K562 (cell line): ENCODE measurements around the gene VEGFB. TPM values are rescaled to one million over a fixed set of nuclear protein-coding genes. Genes with fewer than 3 reads are reported as not detected.
A peak's percentile ranks its signal among the peaks of the same experiment; 100 is the strongest.

Experiments
- ARID1B ChIP-seq: fragments of 450-650 bp; IDR thresholded peaks from 2 replicates; pipeline ENCODE4 v1.6.1; 2016; ENCODE audit warnings: antibody characterized with exemption, mild to moderate bottlenecking, inconsistent platforms
- CBX3 ChIP-seq, 2 experiments: IDR thresholded peaks; 1 replicate in 1 of 2; 2 replicates in 1 of 2; pipeline ENCODE4 v1.6.1; 2012; ENCODE audit warnings: inconsistent platforms in 2 of 2, low read length in 2 of 2, borderline replicate concordance in 1 of 2, control low read depth in 1 of 2
- GATAD2A ChIP-seq: fragments of 450-650 bp; IDR thresholded peaks from 2 replicates; pipeline ENCODE4 v1.6.1; 2017
- HCFC1 ChIP-seq: IDR thresholded peaks from 2 replicates; pipeline ENCODE4 v1.6.1; 2012; ENCODE audit warnings: low read depth, low read length, improper control_type of control experiment
- JUND ChIP-seq, 2 experiments: IDR thresholded peaks; 2 replicates in 1 of 2; 3 replicates in 1 of 2; pipeline ENCODE4 v1.6.1; 2011; ENCODE audit warnings: borderline replicate concordance in 2 of 2, low read depth in 2 of 2, low read length in 2 of 2, improper control_type of control experiment in 1 of 2, missing biosample characterization in 1 of 2, missing genetic modification characterization in 1 of 2, missing genetic modification reagents in 1 of 2
- KAT7 ChIP-seq: sonication (generic); formaldehyde crosslinking; IDR thresholded peaks from 2 replicates; pipeline ENCODE4 v1.8.0; 2022; ENCODE audit warnings: missing genetic modification reagents, mild to moderate bottlenecking, borderline replicate concordance
- POLR3G ChIP-seq: IDR thresholded peaks from 2 replicates; pipeline ENCODE4 v1.6.1; 2011; ENCODE audit not compliant: insufficient read length, insufficient replicate concordance; ENCODE audit errors: extremely low read depth
- RAD21 ChIP-seq, 2 experiments: fragments of 250-450 bp in 1 of 2; fragments of 450-650 bp in 1 of 2; sonication (Bioruptor Pico) in 1 of 2; formaldehyde crosslinking in 1 of 2; IDR thresholded peaks in 1 of 2; conservative IDR thresholded peaks in 1 of 2; 2 replicates each; pipeline versions ENCODE4 v1.4.0 to v1.8.0; 2020 to 2022; ENCODE audit warnings: mild to moderate bottlenecking in 2 of 2, moderate library complexity in 1 of 2
- polyA plus RNA-seq, 8 experiments: library from polyadenylated mRNA; depleted of rRNA in 4 of 8; stranded (reverse) in 5 of 8; unstranded in 3 of 8; fragments of >200 nt; fragmentation: Nextera tagmentation in 2 of 8; fragmentation: Illumina TruSeq in 1 of 8; extraction: Ambion mirVana in 2 of 8; extraction: Trizol in 1 of 8; gene quantifications; 2 replicates each; pipeline versions ENCODE4 v1.2.1 to v1.2.3, GENCODE V29; 2011 to 2014; ENCODE audit warnings: inconsistent platforms in 1 of 8, missing spikeins in 1 of 8
- total RNA-seq, 7 experiments: library from RNA; depleted of rRNA in 6 of 7; stranded (reverse); fragments of >200 nt in 6 of 7; fragmentation: Illumina TruSeq in 2 of 7; extraction: Trizol in 2 of 7; gene quantifications; 2 replicates each; pipeline versions ENCODE4 v1.2.1 to v1.2.3, GENCODE V29; 2011 to 2021; ENCODE audit warnings: low replicate concordance in 1 of 7
- TF ChIP-seq, protein P1 (sequence below), 2 experiments: fragments of 450-650 bp in 1 of 2; sonication (generic) in 1 of 2; formaldehyde crosslinking in 1 of 2; IDR thresholded peaks; 2 replicates each; pipeline versions ENCODE4 v1.7.1 to v1.9.0; 2016 to 2022; ENCODE audit warnings: inconsistent platforms in 1 of 2, mild to moderate bottlenecking in 1 of 2, missing genetic modification reagents in 1 of 2
- TF ChIP-seq, protein P2 (sequence below), 2 experiments: IDR thresholded peaks; 2 replicates each; pipeline ENCODE4 v1.6.1; 2011; ENCODE audit warnings: borderline replicate concordance in 1 of 2, control low read depth in 1 of 2, low read depth in 1 of 2, low read length in 1 of 2, mild to moderate bottlenecking in 1 of 2, mixed read lengths in 1 of 2, moderate library complexity in 1 of 2; ENCODE audit not compliant: insufficient read depth in 1 of 2, insufficient read length in 1 of 2, poor library complexity in 1 of 2, severe bottlenecking in 1 of 2; ENCODE audit errors: extremely low read depth in 1 of 2
- TF ChIP-seq, protein P3 (sequence below): IDR thresholded peaks from 2 replicates; pipeline ENCODE4 v1.6.1; 2011; ENCODE audit warnings: borderline replicate concordance, low read depth, mild to moderate bottlenecking, moderate library complexity, low read length; ENCODE audit not compliant: insufficient read depth, poor library complexity, severe bottlenecking

Gene VEGFB
- total and polyA plus RNA-seq, 9 of the 15 experiments (the other 6 are each of a cell fraction or from before 2014, with no cell fraction given): 11.0 to 83.4 (median 25.7) TPM

DNA sequence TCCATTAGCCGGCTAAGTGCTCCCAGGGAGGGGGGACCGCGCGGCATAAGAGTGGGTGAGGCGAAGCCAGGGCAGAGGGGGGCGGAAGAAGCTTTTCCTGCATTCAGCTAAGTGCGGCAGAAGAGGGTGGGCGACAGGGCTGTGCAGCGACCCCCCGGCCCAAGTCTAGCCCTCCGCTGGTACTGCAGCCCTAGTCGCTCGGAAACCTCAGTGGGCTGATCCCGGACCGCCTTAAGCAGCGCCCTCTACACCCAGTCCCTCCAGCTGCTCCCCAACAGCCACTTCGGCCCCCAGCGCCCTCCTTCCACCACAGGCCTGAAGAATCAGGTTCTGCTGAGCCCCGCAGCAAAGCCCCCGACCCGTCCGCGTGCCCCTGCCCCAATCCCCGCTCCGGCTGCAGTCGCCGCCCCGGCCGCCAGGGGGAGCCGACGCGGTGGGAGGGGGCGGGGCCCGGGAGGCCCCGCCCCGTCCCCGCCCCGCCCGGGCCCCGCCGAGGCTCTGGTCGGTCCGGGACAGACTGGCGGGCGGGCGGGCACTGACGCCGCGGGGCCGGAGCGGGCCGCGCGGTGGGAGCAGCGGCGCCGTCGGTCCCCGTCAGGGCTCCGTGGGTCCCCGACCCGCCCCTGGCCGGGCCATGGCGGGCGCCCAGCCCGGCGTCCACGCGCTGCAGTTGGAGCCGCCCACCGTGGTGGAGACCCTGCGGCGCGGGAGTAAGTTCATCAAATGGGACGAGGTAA lies 16.8 kb downstream of the VEGFB start, which contains the start of gene PLCB3 (continued):
- TF ChIP-seq, protein P1, sequence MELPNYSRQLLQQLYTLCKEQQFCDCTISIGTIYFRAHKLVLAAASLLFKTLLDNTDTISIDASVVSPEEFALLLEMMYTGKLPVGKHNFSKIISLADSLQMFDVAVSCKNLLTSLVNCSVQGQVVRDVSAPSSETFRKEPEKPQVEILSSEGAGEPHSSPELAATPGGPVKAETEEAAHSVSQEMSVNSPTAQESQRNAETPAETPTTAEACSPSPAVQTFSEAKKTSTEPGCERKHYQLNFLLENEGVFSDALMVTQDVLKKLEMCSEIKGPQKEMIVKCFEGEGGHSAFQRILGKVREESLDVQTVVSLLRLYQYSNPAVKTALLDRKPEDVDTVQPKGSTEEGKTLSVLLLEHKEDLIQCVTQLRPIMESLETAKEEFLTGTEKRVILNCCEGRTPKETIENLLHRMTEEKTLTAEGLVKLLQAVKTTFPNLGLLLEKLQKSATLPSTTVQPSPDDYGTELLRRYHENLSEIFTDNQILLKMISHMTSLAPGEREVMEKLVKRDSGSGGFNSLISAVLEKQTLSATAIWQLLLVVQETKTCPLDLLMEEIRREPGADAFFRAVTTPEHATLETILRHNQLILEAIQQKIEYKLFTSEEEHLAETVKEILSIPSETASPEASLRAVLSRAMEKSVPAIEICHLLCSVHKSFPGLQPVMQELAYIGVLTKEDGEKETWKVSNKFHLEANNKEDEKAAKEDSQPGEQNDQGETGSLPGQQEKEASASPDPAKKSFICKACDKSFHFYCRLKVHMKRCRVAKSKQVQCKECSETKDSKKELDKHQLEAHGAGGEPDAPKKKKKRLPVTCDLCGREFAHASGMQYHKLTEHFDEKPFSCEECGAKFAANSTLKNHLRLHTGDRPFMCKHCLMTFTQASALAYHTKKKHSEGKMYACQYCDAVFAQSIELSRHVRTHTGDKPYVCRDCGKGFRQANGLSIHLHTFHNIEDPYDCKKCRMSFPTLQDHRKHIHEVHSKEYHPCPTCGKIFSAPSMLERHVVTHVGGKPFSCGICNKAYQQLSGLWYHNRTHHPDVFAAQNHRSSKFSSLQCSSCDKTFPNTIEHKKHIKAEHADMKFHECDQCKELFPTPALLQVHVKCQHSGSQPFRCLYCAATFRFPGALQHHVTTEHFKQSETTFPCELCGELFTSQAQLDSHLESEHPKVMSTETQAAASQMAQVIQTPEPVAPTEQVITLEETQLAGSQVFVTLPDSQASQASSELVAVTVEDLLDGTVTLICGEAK (IDR thresholded peaks at IDR 0.05): no peak
- TF ChIP-seq, protein P1 (CRISPR knock-in tag; IDR thresholded peaks at IDR 0.05): no peak
- TF ChIP-seq ARID1B: no peak
- TF ChIP-seq, protein P2, sequence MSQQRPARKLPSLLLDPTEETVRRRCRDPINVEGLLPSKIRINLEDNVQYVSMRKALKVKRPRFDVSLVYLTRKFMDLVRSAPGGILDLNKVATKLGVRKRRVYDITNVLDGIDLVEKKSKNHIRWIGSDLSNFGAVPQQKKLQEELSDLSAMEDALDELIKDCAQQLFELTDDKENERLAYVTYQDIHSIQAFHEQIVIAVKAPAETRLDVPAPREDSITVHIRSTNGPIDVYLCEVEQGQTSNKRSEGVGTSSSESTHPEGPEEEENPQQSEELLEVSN (IDR thresholded peaks at IDR 0.05; ENCODE audit: borderline replicate concordance in 1 of 2, extremely low read depth in 1 of 2, insufficient read depth in 1 of 2, insufficient read length in 1 of 2, low read depth in 1 of 2, low read length in 1 of 2, poor library complexity in 1 of 2, severe bottlenecking in 1 of 2): peak in 1 of 2 experiments; percentile 60
- no peak for TF ChIP-seq JUND (IDR thresholded peaks at IDR 0.05; ENCODE audit: borderline replicate concordance, low read depth, low read length)
- no peak for TF ChIP-seq JUND (tag; IDR thresholded peaks at IDR 0.05; ENCODE audit: borderline replicate concordance, low read depth, low read length)
- TF ChIP-seq, protein P3, sequence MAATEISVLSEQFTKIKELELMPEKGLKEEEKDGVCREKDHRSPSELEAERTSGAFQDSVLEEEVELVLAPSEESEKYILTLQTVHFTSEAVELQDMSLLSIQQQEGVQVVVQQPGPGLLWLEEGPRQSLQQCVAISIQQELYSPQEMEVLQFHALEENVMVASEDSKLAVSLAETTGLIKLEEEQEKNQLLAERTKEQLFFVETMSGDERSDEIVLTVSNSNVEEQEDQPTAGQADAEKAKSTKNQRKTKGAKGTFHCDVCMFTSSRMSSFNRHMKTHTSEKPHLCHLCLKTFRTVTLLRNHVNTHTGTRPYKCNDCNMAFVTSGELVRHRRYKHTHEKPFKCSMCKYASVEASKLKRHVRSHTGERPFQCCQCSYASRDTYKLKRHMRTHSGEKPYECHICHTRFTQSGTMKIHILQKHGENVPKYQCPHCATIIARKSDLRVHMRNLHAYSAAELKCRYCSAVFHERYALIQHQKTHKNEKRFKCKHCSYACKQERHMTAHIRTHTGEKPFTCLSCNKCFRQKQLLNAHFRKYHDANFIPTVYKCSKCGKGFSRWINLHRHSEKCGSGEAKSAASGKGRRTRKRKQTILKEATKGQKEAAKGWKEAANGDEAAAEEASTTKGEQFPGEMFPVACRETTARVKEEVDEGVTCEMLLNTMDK: peak; percentile 72
- TF ChIP-seq POLR3G: no peak
- TF ChIP-seq KAT7 (CRISPR knock-in tag): 0 out of 2 replicates have a peak, but pooled peaks have one; percentile 72
- peak; percentile 59; the same call in 1 of the 2 replicates for TF ChIP-seq GATAD2A
- TF ChIP-seq CBX3 (IDR thresholded peaks at IDR 0.05; ENCODE audit: borderline replicate concordance in 1 of 2, low read length in 2 of 2): 0 out of 3 replicates have a peak, but pooled peaks of 1 of the 2 experiments have one; percentile 31
- TF ChIP-seq HCFC1: 0 out of 2 replicates have a peak, but pooled peaks have one; percentile 3
- peak; percentile 22 to 26; a peak in 3 of 4 replicates for TF ChIP-seq RAD21 (CRISPR knock-in tag; conservative IDR thresholded peaks at IDR 0.05 in 1 of 2, IDR thresholded peaks at IDR 0.05 in 1 of 2)
